HL-60/S4 treated with retinoic acid at 250 ng/mL for 4 days and 3 days (cell line): ENCODE data around the gene TRPM2.

Source experiments
- in situ Hi-C: fragments of 300-500 bp; cut with MboI; formaldehyde crosslinking; loops from 2 replicates; pipeline ENCODE4 v1.7.0; 2022; ENCODE audit warnings: low sequenced_read_pairs

The TRPM2 gene

GRCh38 chr21:44490816-44491215 lies 137.4 kb downstream of the TRPM2 start:
- in situ Hi-C loops, result no loop called here
